NCI-H82 treated with DMSO at 0.1 percent for 48 hours (cell line): ENCODE results near the gene SLCO4A1.

Experiments
- DNase-seq: peaks from one replicate; lab custom pipeline; 2025; ENCODE audit not compliant: unreplicated experiment; lab: John Stamatoyannopoulos, UW

SLCO4A1 gene

GRCh38 chr20:62650551-62651284, 8.4 kb downstream of the SLCO4A1 start:
- no peak for DNase-seq

GRCh38 chr20:62651285-62652021, 9.2 kb downstream of the SLCO4A1 start:
- no peak for DNase-seq

GRCh38 chr20:62652041-62652893, 10.0 kb downstream of the SLCO4A1 start:
- DNase-seq: no peak

- no peak for DNase-seq
These were observed 10.6 kb downstream of the SLCO4A1 start for GRCh38 chr20:62652894-62653305.

GRCh38 chr20:62653373-62653772, 11.1 kb downstream of the SLCO4A1 start:
- DNase-seq: no peak

- DNase-seq: no peak
These were observed 11.8 kb downstream of the SLCO4A1 start for GRCh38 chr20:62653951-62654685.

GRCh38 chr20:62655282-62656196, 13.2 kb downstream of the SLCO4A1 start:
- no peak for DNase-seq

- DNase-seq: no peak
These were observed 14.1 kb downstream of the SLCO4A1 start for GRCh38 chr20:62656197-62656918.

GRCh38 chr20:62656919-62657588, 14.8 kb downstream of the SLCO4A1 start:
- no peak for DNase-seq

GRCh38 chr20:62657589-62657942, 15.3 kb downstream of the SLCO4A1 start:
- DNase-seq: no peak

GRCh38 chr20:62657956-62658355, 15.7 kb downstream of the SLCO4A1 start:
- DNase-seq: no peak

GRCh38 chr20:62658593-62659178, 16.4 kb downstream of the SLCO4A1 start:
- DNase-seq: no peak

- DNase-seq: no peak
These were observed 17.4 kb downstream of the SLCO4A1 start for GRCh38 chr20:62659488-62660239.

- DNase-seq: no peak
These were observed 17.9 kb downstream of the SLCO4A1 start for GRCh38 chr20:62660240-62660615.

- DNase-seq: no peak
These were observed 18.5 kb downstream of the SLCO4A1 start for GRCh38 chr20:62660768-62661167.

GRCh38 chr20:62661647-62662046, 19.3 kb downstream of the SLCO4A1 start:
- no peak for DNase-seq

- no peak for DNase-seq
These were observed 20.1 kb downstream of the SLCO4A1 start for GRCh38 chr20:62662422-62662821.
